Measurements from ENCODE around the gene MYLK.
"Not testable (repeated sequence)": the region's sequence is repeated elsewhere in the genome, so short reads cannot be mapped to it uniquely, and the experiment has no call there.

The MYLK gene

GRCh38 chr3:123884203-123884831 lies at the start of gene MYLK:
TSS of gene MYLK (minus strand) at chr3:123884332. CDS start at chr3:123793841, 90,491 bp downstream.
- DNase-seq: peak in 1 of 2 donors; percentile 4

- no peak for DNase-seq
Observed at GRCh38 chr3:123930445-123930844, 46.3 kb upstream of the MYLK start.

DNA sequence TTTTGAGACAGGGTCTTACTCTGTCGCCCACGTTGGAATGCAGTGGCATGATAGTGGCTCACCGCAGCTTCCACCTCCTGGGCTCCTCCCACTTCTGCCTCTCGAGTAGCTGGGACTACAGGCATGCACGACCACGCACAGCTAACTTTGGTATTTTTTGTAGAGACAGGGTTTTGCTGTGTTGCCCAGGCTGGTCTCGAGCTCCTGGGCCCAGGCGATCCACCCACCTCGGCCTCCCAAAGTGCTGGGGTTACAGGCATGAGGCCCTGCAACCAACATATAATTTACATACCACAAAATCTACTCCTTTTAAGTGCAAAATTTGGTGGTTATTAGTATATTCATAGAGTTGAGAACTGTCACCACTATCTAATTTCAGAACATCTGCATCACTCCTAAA lies 45.2 kb upstream of the MYLK start:
- no peak for DNase-seq

DNA sequence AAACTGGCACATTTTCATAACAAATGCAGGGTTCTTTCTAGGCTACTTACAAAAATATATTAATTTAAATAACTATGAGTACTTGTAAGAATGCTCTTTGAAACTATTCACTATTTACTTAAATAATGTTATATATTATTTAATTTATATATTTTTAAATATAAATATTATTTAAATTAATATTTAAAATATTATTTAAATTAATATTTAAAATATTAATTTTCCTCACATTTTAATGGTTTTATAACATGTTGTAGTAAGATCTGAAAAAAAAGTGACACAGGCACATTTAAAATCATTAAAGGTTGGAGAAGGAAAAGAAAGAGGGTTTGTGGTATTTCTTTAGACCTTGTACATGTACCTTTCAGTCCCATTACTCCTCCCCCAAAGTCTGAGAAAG lies 42.3 kb upstream of the MYLK start:
- no peak for DNase-seq

DNA sequence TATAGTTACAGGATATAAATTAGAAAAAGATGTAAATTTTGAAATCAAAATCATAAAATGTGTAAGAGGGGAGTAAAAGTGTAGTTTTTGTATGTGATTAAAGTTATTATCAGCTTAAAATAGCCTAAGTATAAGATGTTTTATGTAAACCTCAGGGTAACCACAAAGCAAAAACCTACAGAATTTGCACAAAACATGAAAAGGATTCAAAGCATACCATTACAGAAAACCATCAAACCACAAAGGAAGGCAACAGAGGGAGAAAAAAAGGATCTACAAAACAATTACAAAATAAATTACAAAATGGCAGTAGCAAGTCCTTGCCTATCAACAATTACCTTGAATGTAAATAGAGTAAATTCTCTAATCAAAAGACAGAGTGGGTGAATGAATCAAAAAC lies 36.7 kb upstream of the MYLK start:
- DNase-seq: no peak

- DNase-seq: no peak
Observed at GRCh38 chr3:123920383-123920782, 36.3 kb upstream of the MYLK start.

DNA sequence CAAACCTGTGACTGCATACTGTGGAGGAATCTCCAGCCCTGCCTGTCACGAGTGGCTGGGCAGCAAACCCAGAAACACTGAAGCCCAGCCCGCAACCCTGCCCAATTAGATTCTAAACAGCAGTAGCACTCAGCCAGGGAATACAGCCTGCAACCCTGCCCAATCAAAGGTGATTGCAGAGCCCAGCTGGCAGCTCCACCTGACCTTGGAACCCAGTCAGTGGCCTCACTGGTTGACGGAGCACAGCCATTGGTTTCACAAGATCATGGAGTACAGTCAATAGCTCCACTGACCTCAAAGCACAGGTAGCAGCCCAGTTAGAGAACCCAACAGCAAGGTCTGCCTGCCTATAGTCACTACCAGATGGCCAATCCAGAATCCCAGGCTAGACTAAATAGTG lies 35.2 kb upstream of the MYLK start:
- no peak for DNase-seq

GRCh38 chr3:123914829-123915228 lies 30.7 kb upstream of the MYLK start:
- DNase-seq: no peak

GRCh38 chr3:123909785-123910184 lies 25.7 kb upstream of the MYLK start:
- no peak for DNase-seq

- no peak for DNase-seq
Observed at GRCh38 chr3:123907720-123908119, 23.6 kb upstream of the MYLK start.

- DNase-seq: no peak
Observed at GRCh38 chr3:123899300-123899865, 15.3 kb upstream of the MYLK start.

GRCh38 chr3:123893012-123893411 lies 8.9 kb upstream of the MYLK start:
- no peak for DNase-seq

- DNase-seq: no peak
Observed at GRCh38 chr3:123892195-123892594, 8.1 kb upstream of the MYLK start.

DNA sequence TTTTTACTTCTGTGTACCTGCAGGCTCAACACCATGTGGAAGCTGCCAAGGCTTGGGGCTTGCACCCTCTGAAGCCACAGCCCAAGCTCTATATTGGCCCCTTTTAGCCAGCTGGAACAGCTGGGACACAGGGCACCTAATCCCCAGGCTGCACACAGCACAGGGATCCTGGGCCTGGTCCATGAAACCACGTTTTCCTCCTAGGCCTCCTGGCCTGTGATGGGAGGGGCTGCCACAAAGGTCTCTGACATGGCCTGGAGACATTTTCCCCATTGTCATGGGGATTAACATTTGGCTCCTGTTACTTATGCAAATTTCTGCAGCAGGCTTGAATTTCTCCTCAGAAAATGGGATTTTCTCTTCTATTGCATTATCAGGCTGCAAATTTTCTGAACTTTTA lies 6.9 kb upstream of the MYLK start:
- not testable (repeated sequence) for DNase-seq

DNA sequence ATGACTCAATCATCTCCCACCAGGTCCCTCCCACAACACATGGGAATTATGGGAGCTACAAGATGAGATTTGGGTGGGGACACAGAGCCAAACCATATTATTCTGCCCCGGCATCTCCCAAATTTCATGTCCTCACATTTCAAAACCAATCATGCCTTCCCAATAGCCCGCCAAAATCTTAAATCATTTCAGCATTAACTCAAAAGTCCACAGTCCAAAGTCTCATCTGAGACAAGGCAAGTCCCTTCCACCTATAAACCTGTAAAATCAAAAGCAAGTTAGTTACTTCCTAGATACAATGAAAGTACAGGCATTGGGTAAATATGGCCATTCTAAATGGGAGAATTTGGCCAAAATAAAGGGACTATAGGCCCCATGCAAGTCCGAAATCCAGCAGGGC lies 6.0 kb upstream of the MYLK start:
- DNase-seq: not testable (repeated sequence)

DNA sequence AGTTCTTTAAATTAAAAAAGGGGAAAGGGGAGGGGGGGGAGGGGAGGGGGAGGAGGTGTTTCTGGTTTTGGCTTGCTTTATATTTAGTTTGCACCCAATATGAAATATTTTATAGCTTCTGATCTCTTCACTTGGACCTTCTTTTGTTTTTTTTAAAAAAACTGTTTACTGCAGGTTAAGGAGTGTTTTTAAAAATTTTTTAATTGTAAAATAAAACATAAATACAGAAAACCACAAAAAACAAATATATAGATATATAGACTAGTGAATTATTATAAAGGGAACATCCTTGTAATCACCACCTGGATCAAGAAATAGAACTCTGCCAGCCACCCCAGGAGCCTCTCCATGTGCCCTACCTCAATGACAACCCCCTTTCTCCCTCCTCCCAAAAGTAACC lies 861 bp upstream of the MYLK start:
- no peak for DNase-seq

DNA sequence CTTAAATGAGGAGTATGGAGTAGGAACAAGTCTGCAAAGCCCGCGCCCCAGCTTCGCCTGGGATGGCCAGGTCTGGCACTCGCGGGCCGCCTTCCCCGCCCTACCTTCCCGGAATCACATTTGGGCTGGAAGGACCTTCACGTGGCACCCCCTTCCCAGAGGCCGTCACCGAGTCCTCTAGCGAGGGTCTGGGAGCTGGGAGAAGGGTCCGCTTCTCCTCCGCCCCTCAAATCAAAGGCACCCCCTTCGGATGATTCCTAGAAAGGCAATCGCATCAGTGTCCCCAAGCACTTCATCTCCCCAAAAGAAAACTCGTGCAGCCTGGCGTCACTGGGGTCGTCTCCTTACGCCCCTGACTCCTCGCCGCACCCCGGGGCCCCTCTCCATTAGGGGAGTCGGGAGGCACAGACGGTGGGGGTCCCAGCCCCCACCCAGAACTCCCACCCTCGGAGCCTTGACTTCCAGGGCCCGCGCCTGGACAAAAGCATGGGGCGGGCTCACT lies 380 bp downstream of the MYLK start:
- DNase-seq: no peak

DNA sequence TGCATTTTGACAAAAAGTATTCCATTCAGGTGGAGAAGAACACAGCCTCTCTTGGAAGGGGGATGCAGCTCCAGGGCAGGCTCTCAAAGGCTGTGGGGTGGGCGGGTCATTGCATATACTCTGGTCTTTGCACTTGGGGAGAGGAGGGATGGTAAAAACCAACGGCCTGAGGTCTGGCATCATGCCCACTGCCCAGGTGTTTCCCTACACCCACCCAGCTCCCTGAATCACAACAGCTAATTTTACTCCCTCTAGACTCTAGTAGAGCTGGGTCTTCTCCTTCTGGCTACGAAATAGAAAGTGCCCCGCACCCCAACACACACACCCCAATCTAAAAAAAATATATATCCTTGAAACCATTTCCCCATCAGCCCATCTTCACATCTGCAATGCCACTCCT lies 1.0 kb downstream of the MYLK start:
- no peak for DNase-seq

- no peak for DNase-seq
Observed at GRCh38 chr3:123881771-123882170, 2.4 kb downstream of the MYLK start.

DNA sequence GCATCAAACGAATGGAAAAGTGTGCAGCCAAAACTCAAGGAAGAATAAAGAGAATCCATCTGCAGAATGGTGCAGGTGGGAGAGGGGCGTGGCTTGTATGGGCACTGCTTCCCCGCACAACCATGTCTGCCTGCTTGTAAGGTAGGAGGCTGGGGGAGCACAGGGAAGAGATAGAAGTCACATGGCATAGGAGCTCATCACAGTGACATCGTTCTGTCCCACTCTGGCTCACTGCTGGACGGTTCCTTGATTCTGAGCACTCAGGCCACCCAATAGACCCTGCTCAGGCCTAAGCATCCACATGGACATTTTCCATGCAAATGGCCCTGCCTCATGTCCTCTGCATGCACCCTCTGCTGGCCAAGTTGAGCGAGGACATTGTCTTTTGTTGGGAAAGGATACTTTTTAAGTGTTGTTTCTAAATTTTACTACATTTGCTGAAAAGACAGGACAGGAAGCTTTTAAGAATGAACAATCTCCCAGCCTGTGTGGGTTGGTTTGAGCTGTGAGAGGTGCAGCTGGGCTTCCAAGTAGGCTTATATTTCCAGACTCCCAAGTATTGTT lies 3.1 kb downstream of the MYLK start:
- DNase-seq: no peak

DNA sequence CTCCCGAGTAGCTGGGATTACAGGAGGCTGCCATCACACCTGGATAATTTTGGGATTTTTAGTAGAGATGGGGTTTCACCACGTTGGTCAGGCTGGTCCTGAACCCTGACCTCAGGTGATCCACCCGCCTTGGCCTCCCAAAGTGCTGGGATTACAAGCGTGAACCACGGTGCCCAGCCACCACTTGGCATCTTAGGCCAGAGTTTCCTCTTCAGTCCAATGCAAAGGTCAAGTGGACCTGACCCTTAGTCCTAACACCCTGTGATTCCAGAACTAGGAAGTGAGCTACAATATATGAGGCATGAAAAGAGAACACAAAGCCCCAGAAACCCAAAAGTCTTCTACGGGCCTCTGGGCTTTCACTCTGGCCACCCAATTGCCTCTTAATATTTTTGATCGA lies 5.3 kb downstream of the MYLK start:
- no peak for DNase-seq

DNA sequence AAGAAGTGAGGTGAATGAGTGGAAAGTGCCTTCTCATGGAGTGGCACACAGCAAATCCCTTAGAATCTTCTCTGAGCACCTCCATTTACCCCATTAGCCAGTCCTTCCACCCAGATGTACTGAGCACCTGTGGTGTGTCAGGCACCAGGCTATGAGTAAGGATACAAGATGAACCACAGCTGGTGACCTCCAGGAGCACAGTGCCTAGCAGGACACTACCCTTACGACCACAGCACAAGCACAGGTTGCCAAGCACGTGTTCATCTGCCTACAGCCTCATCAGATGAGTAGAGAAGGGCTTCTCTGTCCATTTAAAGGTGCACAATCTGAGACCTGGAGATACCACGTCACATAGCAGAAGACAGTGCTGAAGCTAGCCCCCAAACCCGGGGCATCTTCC lies 6.2 kb downstream of the MYLK start:
- DNase-seq: no peak

DNA sequence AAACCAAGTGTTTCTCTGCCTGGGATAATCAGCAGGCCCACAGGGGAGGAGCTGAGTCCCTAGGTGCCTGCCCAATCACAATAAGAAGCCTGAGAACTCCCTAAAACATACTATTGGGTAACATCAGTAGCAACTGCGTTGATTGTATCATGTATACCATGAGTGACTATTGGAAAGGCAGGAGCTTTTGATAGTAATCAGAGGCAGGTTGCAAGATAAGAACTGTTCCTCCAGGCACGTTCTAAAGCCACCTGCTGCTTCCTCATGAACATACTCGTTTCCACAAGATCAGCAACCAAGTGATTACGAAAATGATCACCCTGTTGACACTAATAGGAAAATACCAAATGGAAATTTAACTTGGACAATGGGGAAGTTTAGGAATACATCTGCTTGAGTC lies 6.7 kb downstream of the MYLK start:
- no peak for DNase-seq

- no peak for DNase-seq
Observed at GRCh38 chr3:123876858-123877257, 7.3 kb downstream of the MYLK start.

DNA sequence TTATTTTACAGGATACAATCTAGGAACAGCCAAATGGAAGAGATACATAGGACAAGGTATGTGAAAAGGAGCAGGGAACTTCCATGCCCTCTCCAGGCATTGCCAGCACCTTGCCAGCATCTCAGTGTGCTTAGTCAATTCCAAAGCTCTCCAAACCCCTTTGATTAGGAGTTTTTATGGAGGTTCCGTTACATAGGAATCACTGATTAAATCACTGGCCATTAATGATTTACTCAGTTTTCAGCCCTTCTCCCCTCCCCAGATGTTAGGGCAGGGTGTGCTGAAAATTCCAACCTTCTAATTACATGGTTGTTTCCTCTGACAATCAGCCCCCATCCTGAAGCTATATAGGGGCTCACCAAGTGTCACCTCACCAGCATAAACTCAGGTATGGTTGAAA lies 11.5 kb downstream of the MYLK start:
- no peak for DNase-seq
